CD4-positive, alpha-beta T cell treated with Interleukin-17A for 1 hour (primary cell): ENCODE measurements around the gene CAMKMT.

ENCODE experiments used
- DNase-seq: peaks from one replicate; pipeline ENCODE4 v3.0.0-alpha.2; 2020

Gene CAMKMT

DNA sequence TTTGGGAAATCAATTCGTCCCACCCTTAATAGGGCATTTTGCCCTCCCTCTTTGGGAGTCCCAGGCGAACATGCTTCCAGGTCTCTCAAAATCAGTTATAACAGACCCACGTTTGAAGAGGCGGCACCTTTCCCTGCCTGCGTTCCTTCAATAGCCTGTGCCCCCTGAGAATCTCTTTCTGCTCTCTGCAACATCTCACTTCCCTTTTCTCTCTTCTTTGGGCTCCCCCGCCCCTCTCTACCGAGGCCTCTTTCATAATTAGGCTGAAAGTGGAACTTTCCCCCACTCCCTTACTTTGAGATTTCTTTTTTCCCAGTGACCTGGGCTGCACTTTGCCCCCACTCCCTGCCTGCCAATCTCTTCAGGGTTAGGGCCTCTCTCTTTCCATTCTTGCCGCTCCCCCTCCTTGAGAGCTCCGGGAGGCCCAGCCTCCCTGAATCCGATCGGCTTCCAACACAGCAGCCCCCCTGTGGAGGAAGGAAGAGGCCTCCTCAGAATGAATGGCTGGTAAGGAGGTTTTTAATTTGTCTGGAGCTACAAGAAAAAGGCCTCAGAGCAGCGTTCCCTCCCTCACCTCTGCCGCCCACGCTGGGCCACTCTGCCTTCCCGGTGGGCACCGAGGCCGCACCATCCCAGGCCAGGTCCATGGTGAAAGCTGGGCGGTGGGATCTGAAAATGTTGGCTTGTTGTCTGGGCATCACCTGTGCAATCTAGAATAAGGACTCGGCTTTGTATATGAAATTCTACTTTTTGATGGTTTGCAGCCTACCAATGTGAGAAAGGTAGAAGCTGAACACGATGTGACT lies 417.1 kb downstream of the CAMKMT start:
- no peak for DNase-seq

DNA sequence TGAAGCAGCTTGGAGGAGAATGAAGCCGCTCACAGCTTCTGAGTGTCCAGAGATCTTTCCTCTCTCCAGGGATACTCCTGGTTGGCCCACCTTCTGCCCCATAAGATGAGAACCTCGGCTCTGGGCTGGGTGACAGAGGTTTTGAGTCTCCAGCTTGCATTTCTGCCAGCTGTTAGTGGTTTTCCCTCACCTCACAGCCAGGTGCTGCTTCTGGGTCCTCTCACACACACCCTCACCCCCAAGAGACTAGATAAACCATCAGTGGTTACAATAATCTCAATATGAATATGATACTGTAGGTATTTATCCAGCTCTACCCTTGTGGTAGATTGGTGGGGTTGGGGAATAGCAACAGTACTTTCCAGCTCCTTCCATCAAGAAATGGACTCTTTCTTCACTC lies 418.0 kb downstream of the CAMKMT start:
- DNase-seq, result no peak

DNA sequence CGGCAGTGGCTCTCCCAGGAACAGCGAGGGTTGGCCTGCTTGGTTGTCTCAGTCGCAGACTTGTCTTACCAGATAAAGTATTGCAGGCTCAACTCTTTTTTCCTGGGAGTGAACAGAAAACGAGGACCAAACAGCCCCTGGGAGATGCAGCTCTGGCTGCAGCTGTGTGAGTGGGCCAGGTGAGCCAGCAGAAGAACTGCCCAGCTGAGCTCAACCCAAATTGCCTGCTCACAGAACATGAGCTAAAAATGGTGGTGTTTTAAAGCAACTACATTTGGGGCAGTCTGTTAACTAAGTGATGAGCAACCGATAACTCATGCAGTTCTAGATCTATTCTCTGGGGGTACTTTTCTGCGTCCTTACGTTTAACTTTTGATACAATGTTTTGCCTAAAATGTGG lies 418.7 kb downstream of the CAMKMT start:
- no peak for DNase-seq

GRCh38 chr2:44785433-44785832 lies 423.7 kb downstream of the CAMKMT start:
- no peak for DNase-seq

- no peak for DNase-seq
Measured at GRCh38 chr2:44786045-44786816, 424.5 kb downstream of the CAMKMT start.

GRCh38 chr2:44786817-44787214 lies 425.1 kb downstream of the CAMKMT start:
- no peak for DNase-seq

- DNase-seq, result no peak
Measured at GRCh38 chr2:44787663-44788062, 425.9 kb downstream of the CAMKMT start.

GRCh38 chr2:44789446-44789845 lies 427.7 kb downstream of the CAMKMT start:
- no peak for DNase-seq

DNA sequence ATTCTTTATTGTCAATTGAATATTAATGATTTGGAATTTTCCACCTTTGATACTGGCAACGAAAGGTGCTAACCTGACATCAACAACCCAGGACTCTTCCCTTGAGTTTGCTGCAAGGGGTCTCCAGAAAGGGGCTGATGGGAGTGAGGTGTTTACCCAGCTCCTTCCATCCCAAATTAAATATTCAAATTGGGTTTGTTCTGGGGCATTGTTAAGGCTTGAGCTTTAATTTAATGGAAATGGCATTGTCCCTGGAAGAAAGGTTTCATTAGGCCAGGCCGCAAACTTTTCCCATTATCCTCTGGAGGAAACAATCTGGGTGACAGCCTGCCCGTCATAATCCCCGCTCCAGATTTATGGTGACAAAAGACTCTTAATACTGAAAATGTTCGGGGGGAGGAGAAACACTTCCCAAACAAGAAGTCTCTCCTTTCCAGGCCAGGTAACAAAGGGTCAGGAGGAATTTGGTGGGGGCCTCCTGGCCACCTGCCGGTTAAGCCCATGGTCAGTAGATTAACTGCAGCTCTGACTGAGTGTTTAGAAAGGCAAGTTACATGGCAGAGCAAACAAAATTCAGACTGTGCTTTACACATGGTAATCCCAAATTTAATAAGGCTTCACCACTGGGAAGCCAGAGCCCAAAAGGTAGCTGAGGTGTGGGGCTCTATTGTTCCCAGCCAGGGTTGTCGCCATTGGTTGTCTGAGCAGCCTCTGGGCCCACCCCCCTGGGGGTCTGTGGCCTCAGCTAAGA lies 428.4 kb downstream of the CAMKMT start:
- DNase-seq, result no peak

DNA sequence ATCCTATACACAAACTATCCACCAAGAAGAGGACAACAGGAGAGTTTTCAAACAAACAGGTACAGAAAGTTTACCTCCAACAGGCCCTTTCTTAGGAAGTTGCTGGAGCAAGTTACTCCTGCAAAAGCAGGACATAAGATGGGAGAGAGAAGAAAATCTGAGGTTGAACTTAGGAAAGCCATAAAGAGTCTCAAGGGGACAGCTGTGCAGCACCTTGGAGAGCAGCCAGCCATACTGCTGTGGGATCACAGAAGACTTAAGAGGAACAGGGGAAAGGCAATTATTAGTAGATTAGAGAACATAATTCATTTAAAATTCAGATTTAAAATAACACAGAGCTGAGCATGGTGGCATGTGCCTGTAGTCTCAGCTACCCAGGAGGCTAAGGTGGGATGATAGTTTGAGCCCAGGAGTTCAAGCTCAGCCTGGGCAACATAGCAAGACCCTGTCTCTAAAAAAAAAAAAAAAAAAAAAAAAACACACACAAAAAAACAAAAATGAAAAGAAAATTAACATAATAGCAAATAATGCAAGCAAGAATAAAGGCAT lies 431.6 kb downstream of the CAMKMT start:
- DNase-seq, result no peak

DNA sequence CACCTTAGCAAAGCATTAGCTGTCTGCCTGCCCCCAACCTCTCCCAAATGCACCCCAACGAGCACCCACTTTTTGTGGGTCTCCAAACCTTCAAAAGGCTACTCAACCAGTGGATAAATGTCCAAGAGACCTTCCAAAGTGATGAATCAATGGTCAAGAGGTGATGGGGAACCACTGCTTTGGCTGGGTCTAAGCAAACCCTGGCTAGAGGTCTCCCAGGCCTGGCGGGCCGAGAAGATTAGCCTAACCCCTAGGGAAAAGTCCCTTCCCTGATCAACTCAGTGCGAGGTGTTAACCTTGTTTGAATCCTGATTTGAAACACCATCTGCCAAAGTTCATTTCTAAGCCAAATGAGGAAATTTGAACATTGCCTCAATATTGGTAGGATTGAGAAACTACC lies 435.0 kb downstream of the CAMKMT start:
- DNase-seq, result no peak

DNA sequence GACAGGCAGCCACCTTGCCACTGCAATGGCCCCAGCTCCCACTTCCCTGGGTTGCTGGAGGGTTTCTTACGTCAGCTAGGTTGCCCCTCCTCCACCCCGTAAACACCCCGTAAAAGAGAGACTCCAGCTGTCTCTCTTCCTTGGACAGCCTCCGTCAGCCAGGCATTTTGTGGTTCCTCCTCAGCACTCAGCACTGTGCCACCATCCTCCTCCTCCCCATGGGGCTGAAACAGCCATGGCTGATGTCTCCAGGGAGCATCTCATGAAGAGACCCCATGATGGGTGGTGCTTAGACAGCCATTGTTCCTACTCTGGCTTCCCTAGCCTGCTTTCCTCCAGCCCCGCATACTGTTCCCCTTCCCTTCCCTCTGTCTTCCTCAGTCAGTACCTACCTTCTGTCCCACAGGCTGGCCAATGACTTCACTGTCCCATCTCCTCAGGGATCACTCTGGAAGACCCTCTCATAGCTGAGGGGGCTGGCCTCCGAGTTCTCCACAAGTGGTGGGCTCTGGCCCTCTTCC lies 436.5 kb downstream of the CAMKMT start:
- DNase-seq, result no peak

- no peak for DNase-seq
Measured at GRCh38 chr2:44799105-44799504, 437.4 kb downstream of the CAMKMT start.

DNA sequence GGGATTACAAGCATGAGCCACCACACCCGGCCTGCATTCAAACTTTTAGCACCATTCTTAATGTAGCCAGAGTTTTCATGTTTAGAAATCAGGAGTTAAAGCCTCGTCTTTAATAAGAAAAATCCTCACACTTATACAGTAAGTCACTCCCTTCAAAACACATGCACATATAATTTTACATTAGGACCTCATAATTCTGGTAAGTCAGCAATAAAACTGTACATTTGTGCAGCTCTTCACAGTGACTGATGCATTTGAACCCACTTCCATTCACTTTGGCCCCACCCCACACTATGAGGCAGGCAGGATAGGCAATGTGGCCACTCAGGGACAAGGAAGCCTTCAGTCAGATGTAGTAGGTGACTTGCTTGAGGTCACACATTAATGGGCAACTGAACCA lies 438.0 kb downstream of the CAMKMT start:
- DNase-seq, result no peak

- DNase-seq, result no peak
Measured at GRCh38 chr2:44801289-44801840, 439.6 kb downstream of the CAMKMT start.

DNA sequence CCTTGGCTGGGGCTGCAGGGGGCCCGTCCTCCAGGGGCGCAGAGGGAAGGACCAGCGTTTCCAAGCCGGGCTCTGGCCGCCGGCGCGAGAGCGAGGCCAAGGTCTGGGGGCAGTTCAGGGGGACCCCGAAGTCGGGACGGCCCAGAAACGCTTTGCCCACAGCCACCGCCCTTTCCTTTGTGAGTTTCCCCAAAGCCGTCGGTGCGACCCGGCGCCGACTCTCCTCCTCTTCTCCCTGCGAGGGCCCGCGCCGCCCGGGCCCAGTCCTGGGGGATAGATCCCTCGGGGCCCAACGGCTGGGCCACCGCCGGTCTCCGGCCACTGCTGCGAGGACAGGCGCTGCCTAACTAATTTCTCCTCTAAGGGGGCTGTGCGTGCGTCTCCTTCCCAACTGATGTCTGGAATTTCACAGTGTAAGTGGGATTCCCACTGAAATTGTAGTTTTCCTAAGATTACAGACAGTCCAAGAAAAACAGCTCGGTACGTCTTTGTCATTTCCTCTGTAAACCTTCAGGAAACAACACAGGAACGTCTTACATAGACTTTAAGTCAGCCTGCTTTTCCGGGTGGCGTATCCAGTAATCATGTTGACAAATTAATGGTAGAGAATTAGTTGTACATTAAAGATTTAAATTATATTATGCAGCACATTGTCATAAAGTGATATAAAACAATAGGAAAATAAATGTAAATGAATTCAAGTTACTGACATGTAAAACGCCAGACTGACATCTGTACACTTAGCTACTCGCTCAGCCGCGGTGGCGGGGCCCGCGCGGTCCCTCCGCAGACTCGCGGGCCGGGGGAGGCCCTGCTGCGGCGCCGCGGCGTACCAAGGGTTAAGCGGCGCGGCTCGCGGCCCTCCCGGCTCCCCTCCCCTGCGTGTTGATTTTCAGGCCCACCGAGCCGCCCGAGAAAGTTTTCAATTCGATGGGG lies 440.4 kb downstream of the CAMKMT start:
- DNase-seq, result no peak

DNA sequence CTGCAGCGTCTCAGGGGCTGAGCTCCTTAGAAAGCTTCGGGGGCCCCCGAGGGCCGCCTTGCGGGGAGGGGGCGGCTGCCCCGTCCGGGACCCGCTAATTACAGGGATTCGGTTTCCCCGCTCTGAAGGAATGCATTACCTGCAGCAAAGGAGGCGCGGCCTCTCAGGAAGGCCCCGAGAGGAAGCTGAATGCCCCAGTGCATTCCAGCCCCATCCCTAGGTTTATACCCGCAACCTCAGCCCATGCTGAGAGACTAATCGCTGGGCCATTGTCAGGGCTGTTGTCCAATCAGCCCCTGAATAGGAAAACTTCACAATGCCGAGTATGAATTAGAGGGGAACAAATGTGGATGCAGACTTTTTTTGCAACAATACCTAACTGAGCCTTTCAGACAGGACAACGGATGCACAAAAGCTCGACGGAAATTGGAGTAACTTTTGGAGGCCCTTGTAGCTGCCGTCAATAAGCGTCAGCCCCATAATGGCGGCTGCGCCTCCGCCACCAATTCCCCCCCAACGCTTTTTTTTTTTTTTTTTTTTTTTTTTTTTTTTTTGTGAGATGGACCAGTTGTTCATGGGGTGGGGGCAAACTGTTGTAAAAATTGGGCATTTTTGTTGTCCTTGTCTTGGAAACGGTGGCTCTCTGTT lies 441.2 kb downstream of the CAMKMT start:
- DNase-seq, result no peak

DNA sequence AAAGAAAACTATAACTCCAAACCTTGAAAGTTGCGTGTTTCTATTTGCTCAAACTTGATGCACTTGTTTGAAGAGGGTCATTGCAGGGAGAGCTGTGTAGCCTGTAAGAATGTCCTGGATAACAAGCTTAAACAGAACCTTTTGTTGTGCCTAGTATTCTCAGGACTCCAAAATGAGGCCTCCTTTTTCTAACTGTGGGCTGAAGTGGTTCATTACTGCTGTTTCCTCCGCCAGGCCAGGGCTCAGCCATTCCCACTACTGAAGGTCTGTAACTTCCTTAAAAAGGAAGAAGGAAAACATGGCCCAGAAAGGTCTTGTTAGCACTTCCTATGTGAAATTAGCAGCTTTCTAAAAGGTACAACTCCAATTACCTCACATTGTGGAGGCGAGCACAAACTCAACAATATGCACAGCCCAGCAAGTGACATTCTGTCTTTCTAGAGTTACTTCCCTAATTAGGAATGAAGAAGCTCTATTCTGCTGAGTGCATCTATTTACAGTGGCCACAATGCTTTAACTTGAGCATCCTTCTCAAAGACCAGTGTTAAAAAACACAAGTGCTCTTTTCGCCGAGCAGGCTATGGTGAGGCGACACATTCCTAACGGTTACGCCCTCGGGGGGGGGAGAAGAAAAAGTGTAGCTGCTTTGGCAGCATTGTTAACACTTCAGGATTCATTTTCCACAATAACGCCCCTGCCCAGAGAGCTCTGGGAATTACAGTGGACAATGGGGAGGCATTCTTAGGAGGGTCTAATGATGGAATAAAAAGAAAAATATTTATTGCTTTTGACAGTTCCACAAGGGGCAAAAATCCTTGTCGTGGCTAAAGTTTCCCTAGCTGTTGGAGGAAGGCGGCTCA lies 442.9 kb downstream of the CAMKMT start:
- no peak for DNase-seq

- DNase-seq, result no peak
Measured at GRCh38 chr2:44805401-44806235, 443.9 kb downstream of the CAMKMT start.
